Measurements from ENCODE around the gene METTL8. TPM values are rescaled to one million over a fixed set of nuclear protein-coding genes. Genes with fewer than 3 reads are reported as not detected.

METTL8 gene
- total and polyA plus RNA-seq, 7 donors = 3.0 to 15.5 (median 10.8) TPM

DNA sequence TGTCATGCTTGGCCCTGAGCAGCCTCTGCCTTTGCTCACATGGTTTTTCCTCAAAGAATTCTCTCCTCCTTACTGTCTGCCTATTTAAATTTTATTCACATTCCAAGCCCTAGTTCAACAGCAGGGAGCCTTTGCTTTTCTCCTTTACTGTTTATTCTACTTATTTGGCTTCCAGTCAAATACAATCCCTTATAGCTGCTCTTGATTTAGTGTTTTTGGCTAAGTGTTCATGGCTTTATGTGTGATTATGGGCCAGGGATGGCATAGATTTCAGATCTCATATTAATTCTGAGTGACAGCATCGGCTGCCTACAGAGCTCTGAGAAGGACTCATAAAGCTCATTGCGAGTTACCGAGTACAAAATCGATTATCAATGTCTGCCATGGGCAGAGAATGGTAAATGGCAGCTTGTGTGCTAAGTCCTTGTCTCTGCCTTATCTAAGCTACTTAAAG is 106.7 kb downstream of the METTL8 start:
- WGBS, 3 donors = 60 to 67% (median 63%) methylated on average over 4 of the region's 4 CpGs
- no peak overlapping the region for H3K27ac ChIP-seq

GRCh38 chr2:171325886-171326585 is 107.8 kb downstream of the METTL8 start:
- Histone ChIP-seq H3K27ac (no peak overlapping the region), H3K36me3 (ENCODE audit: insufficient read depth in 1 of 2, low read depth in 1 of 2) (peaks cover 0 to 15% of the 10 kb centered on the region in 2 donors), H3K9me3 (no peaks in the 10 kb centered on the region), H3K4me3 (no peak overlapping the region), H3K4me1 (no peaks in the 10 kb centered on the region), H3K27me3 (ENCODE audit: insufficient read depth in 3 of 3, low read length in 2 of 3) (no peaks in the 10 kb centered on the region)
- ATAC-seq = no peak
- WGBS, 3 donors = 85 to 95% (median 88%) methylated on average over 4 of the region's 4 CpGs
- TF ChIP-seq, protein P1, sequence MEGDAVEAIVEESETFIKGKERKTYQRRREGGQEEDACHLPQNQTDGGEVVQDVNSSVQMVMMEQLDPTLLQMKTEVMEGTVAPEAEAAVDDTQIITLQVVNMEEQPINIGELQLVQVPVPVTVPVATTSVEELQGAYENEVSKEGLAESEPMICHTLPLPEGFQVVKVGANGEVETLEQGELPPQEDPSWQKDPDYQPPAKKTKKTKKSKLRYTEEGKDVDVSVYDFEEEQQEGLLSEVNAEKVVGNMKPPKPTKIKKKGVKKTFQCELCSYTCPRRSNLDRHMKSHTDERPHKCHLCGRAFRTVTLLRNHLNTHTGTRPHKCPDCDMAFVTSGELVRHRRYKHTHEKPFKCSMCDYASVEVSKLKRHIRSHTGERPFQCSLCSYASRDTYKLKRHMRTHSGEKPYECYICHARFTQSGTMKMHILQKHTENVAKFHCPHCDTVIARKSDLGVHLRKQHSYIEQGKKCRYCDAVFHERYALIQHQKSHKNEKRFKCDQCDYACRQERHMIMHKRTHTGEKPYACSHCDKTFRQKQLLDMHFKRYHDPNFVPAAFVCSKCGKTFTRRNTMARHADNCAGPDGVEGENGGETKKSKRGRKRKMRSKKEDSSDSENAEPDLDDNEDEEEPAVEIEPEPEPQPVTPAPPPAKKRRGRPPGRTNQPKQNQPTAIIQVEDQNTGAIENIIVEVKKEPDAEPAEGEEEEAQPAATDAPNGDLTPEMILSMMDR (IDR thresholded peaks at IDR 0.05) = no peak
- intact Hi-C loops (cut with DNase I) = no loop called here
- DNase-seq = no peak

More for the DNA sequence above, 106.7 kb downstream of the METTL8 start:
- no peaks in the 10 kb centered on the region for H3K9me3 ChIP-seq
- H3K27me3 ChIP-seq (ENCODE audit: insufficient read depth in 3 of 3, low read length in 2 of 3) = no peaks in the 10 kb centered on the region
- H3K36me3 ChIP-seq (ENCODE audit: insufficient read depth in 1 of 2, low read depth in 1 of 2) = peaks cover 0 to 15% of the 10 kb centered on the region in 2 donors
- TF ChIP-seq, protein P1 (IDR thresholded peaks at IDR 0.05) = no peak
- ATAC-seq = no peak
- H3K4me3 ChIP-seq = no peak overlapping the region
- no peaks in the 10 kb centered on the region for H3K4me1 ChIP-seq
- DNase-seq = no peak
- intact Hi-C loops (cut with DNase I) = no loop called here

DNA sequence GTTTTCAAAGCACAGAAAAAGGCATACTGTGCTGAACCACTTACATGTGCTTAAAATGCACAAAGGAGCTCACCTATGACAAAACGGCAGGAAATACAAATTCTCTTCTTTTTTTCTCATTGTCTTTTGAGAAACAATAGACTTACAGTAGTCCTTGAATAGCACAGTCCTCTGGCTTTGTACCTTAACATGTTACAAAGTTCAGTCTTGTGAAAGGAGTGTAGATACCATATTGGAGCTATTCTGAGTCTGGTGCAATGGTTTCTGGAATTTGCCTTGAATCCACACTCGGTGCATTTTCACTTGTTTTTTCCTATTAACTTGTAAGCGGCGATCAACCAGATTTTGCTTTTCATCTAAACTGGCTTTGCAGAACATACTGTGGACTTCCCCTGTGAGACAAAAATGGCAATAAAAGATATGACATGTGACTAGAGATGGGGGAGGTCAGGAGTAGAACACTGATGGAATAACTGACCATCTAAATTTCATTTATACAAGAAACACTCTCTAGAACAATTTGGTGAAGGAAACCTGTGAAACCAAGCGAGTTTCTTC is 109.7 kb downstream of the METTL8 start:
- no peaks in the 10 kb centered on the region for H3K4me1 ChIP-seq
- no peak overlapping the region for H3K4me3 ChIP-seq
- intact Hi-C loops (cut with DNase I) = no loop called here
- peaks cover 0 to 15% of the 10 kb centered on the region in 2 donors for H3K36me3 ChIP-seq (ENCODE audit: insufficient read depth in 1 of 2, low read depth in 1 of 2)
- WGBS, 3 donors = 87 to 91% (median 88%) methylated on average over 5 of the region's 5 CpGs
- TF ChIP-seq, protein P1 (IDR thresholded peaks at IDR 0.05) = no peak
- DNase-seq (no peak), ATAC-seq (no peak)
- H3K27me3 ChIP-seq (ENCODE audit: insufficient read depth in 3 of 3, low read length in 2 of 3) = no peaks in the 10 kb centered on the region
- H3K27ac ChIP-seq = no peak overlapping the region
- H3K9me3 ChIP-seq = no peaks in the 10 kb centered on the region

GRCh38 chr2:171322928-171323327 is 110.9 kb downstream of the METTL8 start:
- TF ChIP-seq, protein P1 (IDR thresholded peaks at IDR 0.05) = no peak
- H3K4me3 ChIP-seq = no peak overlapping the region
- 94 to 99% (median 95%) methylated on average over 4 of the region's 4 CpGs for WGBS, 3 donors
- intact Hi-C loops (cut with DNase I) = no loop called here
- no peaks in the 10 kb centered on the region for H3K27me3 ChIP-seq (ENCODE audit: insufficient read depth in 3 of 3, low read length in 2 of 3)
- no peaks in the 10 kb centered on the region for H3K9me3 ChIP-seq
- peaks cover 0 to 15% of the 10 kb centered on the region in 2 donors for H3K36me3 ChIP-seq (ENCODE audit: insufficient read depth in 1 of 2, low read depth in 1 of 2)
- ATAC-seq = no peak
- no peak overlapping the region for H3K27ac ChIP-seq
- H3K4me1 ChIP-seq = peaks cover 10% of the 10 kb centered on the region
- DNase-seq = no peak

Measured in psoas muscle (tissue), 8 donors.